Measurements from ENCODE around the gene ACCS. TPM values are rescaled to one million over a fixed set of nuclear protein-coding genes. Genes with fewer than 3 reads are reported as not detected.
A peak's percentile ranks its signal among the peaks of the same experiment; 100 is the strongest.

Gene ACCS
- total and polyA plus RNA-seq, 4 donors = 6.4 to 66.9 (median 28.1) TPM

GRCh38 chr11:44113572-44113971 is 47.5 kb downstream of the ACCS start:
- Histone ChIP-seq H3K27me3 (ENCODE audit: control insufficient read depth in 3 of 3, insufficient read depth in 3 of 3, low read length in 2 of 3) (no peaks in the 10 kb centered on the region), H3K9ac (ENCODE audit: insufficient read depth in 1 of 2, low read length in 2 of 2) (no peak overlapping the region), H3K36me3 (ENCODE audit: control insufficient read depth in 4 of 4, insufficient read depth in 4 of 4, low read length in 4 of 4) (peaks cover 15 to 23% (median 16%) of the 10 kb centered on the region in 4 donors), H3K27ac (ENCODE audit: low read depth in 1 of 2, low read length in 1 of 2) (no peak overlapping the region), H3K4me1 (ENCODE audit: control insufficient read depth in 5 of 5, insufficient read depth in 5 of 5, low read length in 5 of 5) (peaks cover 0 to 8% (median 0%) of the 10 kb centered on the region in 5 donors), H3K4me3 (no peak overlapping the region), H3K9me3 (ENCODE audit: control insufficient read depth in 4 of 4, insufficient read depth in 3 of 4, low read length in 3 of 4) (no peaks in the 10 kb centered on the region)
- ATAC-seq (ENCODE audit: insufficient read depth, low FRiP score) = no peak
- DNase-seq = no peak
- no peak for TF ChIP-seq CTCF (IDR thresholded peaks at IDR 0.05; ENCODE audit: control extremely low read depth, extremely low read depth)
- 85 to 93% methylated on average over 3 of the region's 3 CpGs for WGBS, 2 donors

- Histone ChIP-seq H3K27me3 (ENCODE audit: control insufficient read depth in 3 of 3, insufficient read depth in 3 of 3, low read length in 2 of 3) (no peaks in the 10 kb centered on the region), H3K27ac (ENCODE audit: low read depth in 1 of 2, low read length in 1 of 2) (no peak overlapping the region), H3K4me3 (no peak overlapping the region), H3K4me1 (ENCODE audit: control insufficient read depth in 5 of 5, insufficient read depth in 5 of 5, low read length in 5 of 5) (peaks cover 0 to 15% (median 7%) of the 10 kb centered on the region in 5 donors), H3K36me3 (ENCODE audit: control insufficient read depth in 4 of 4, insufficient read depth in 4 of 4, low read length in 4 of 4) (peaks cover 5 to 20% (median 13%) of the 10 kb centered on the region in 4 donors), H3K9ac (ENCODE audit: insufficient read depth in 1 of 2, low read length in 2 of 2) (no peak overlapping the region), H3K9me3 (ENCODE audit: control insufficient read depth in 4 of 4, insufficient read depth in 3 of 4, low read length in 3 of 4) (no peaks in the 10 kb centered on the region)
- TF ChIP-seq CTCF (IDR thresholded peaks at IDR 0.05; ENCODE audit: control extremely low read depth, extremely low read depth) = no peak
- DNase-seq (no peak), ATAC-seq (ENCODE audit: insufficient read depth, low FRiP score) (peak; percentile 53)
- WGBS, 2 donors = 39 to 64% methylated on average over 3 of the region's 3 CpGs
Observed at GRCh38 chr11:44116234-44116830, 50.3 kb downstream of the ACCS start.

GRCh38 chr11:44120169-44120568 is 54.1 kb downstream of the ACCS start:
- no peak for ATAC-seq (ENCODE audit: insufficient read depth, low FRiP score)
- H3K4me3 ChIP-seq = no peak overlapping the region
- 84 to 92% methylated on average over 5 of the region's 5 CpGs for WGBS, 2 donors
- no peak overlapping the region for H3K9ac ChIP-seq (ENCODE audit: insufficient read depth in 1 of 2, low read length in 2 of 2)
- H3K27me3 ChIP-seq (ENCODE audit: control insufficient read depth in 3 of 3, insufficient read depth in 3 of 3, low read length in 2 of 3) = no peaks in the 10 kb centered on the region
- H3K9me3 ChIP-seq (ENCODE audit: control insufficient read depth in 4 of 4, insufficient read depth in 3 of 4, low read length in 3 of 4) = no peaks in the 10 kb centered on the region
- TF ChIP-seq CTCF (IDR thresholded peaks at IDR 0.05; ENCODE audit: control extremely low read depth, extremely low read depth) = no peak
- no peak for DNase-seq
- peaks cover 8 to 17% (median 15%) of the 10 kb centered on the region in 4 donors for H3K36me3 ChIP-seq (ENCODE audit: control insufficient read depth in 4 of 4, insufficient read depth in 4 of 4, low read length in 4 of 4)
- peaks cover 0 to 8% (median 6%) of the 10 kb centered on the region in 5 donors for H3K4me1 ChIP-seq (ENCODE audit: control insufficient read depth in 5 of 5, insufficient read depth in 5 of 5, low read length in 5 of 5)
- H3K27ac ChIP-seq (ENCODE audit: low read depth in 1 of 2, low read length in 1 of 2) = no peak overlapping the region

GRCh38 chr11:44125598-44125997 is 59.5 kb downstream of the ACCS start:
- H3K4me1 ChIP-seq (ENCODE audit: control insufficient read depth in 5 of 5, insufficient read depth in 5 of 5, low read length in 5 of 5) = no peaks in the 10 kb centered on the region
- WGBS, 2 donors = 74 to 79% methylated on average over 4 of the region's 4 CpGs
- no peaks in the 10 kb centered on the region for H3K27me3 ChIP-seq (ENCODE audit: control insufficient read depth in 3 of 3, insufficient read depth in 3 of 3, low read length in 2 of 3)
- ATAC-seq (ENCODE audit: insufficient read depth, low FRiP score) (no peak), DNase-seq (no peak)
- H3K27ac ChIP-seq (ENCODE audit: low read depth in 1 of 2, low read length in 1 of 2) = no peak overlapping the region
- no peak for TF ChIP-seq CTCF (IDR thresholded peaks at IDR 0.05; ENCODE audit: control extremely low read depth, extremely low read depth)
- no peak overlapping the region for H3K9ac ChIP-seq (ENCODE audit: insufficient read depth in 1 of 2, low read length in 2 of 2)
- peaks cover 20 to 38% (median 32%) of the 10 kb centered on the region in 4 donors for H3K36me3 ChIP-seq (ENCODE audit: control insufficient read depth in 4 of 4, insufficient read depth in 4 of 4, low read length in 4 of 4)
- no peaks in the 10 kb centered on the region for H3K9me3 ChIP-seq (ENCODE audit: control insufficient read depth in 4 of 4, insufficient read depth in 3 of 4, low read length in 3 of 4)
- H3K4me3 ChIP-seq = no peak overlapping the region
